Measurements from ENCODE around the gene C4A.
"Not testable (repeated sequence)": the region's sequence is repeated elsewhere in the genome, so short reads cannot be mapped to it uniquely, and the experiment has no call there.

The C4A gene

GRCh38 chr6:31981744-31982143, at the start of gene C4A:
TSS of gene C4A (plus strand) at chr6:31982057. CDS start at chr6:31982108, 51 bp downstream.
- DNase-seq = not testable (repeated sequence)

GRCh38 chr6:31932137-31932536, 49.7 kb upstream of the C4A start:
- DNase-seq = not testable (repeated sequence)

DNA sequence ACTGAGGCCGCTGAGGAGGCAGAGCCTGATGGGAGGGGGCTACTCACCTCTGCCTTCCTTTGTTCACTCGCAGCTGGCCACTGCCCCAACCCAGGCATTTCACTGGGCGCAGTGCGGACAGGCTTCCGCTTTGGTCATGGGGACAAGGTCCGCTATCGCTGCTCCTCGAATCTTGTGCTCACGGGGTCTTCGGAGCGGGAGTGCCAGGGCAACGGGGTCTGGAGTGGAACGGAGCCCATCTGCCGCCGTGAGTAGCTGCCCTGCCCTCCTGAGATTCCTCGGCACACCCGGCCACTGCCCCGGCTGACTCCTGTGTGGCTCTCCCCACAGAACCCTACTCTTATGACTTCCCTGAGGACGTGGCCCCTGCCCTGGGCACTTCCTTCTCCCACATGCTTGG, 48.3 kb upstream of the C4A start:
- DNase-seq = no peak

DNA sequence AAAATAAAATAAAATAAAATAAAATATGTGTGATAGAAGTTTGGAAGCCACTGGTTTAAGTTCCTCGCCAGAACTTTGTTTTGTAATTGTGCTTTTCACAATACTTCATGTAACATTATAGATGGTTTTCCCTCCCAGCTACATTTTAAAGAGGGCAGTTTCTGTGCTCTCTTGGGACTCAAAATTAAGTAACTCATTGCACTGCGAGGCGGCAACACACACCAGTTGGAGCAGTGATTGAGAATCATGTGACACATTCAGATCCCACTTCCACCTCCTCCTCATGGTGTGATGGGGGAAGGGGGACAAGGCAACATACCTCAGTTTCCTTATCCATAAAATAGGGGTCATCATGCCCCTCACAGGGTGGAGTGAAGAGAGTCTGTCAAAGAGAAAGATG, 46.8 kb upstream of the C4A start:
- DNase-seq = no peak

DNA sequence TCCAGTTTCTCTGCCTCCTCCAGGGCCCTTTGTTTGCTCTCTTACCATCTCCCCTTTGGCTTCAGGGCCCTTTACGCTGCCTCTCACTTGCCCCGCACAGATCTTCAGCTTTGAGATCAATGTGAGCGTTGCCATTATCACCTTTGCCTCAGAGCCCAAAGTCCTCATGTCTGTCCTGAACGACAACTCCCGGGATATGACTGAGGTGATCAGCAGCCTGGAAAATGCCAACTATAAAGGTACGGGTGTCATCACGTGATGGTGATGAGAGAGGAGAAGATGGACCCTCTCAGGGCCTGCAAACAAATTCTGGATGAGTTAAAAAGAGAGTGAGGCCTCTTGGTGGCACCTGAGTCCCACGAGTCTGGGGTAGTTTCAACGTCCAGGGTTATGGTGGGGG, 46.0 kb upstream of the C4A start:
- no peak for DNase-seq

GRCh38 chr6:31940256-31940664, 41.6 kb upstream of the C4A start:
- no peak for DNase-seq

- DNase-seq = no peak
These were observed 38.1 kb upstream of the C4A start for GRCh38 chr6:31943742-31944141.

GRCh38 chr6:31945154-31945506, 36.7 kb upstream of the C4A start:
- DNase-seq = no peak

DNA sequence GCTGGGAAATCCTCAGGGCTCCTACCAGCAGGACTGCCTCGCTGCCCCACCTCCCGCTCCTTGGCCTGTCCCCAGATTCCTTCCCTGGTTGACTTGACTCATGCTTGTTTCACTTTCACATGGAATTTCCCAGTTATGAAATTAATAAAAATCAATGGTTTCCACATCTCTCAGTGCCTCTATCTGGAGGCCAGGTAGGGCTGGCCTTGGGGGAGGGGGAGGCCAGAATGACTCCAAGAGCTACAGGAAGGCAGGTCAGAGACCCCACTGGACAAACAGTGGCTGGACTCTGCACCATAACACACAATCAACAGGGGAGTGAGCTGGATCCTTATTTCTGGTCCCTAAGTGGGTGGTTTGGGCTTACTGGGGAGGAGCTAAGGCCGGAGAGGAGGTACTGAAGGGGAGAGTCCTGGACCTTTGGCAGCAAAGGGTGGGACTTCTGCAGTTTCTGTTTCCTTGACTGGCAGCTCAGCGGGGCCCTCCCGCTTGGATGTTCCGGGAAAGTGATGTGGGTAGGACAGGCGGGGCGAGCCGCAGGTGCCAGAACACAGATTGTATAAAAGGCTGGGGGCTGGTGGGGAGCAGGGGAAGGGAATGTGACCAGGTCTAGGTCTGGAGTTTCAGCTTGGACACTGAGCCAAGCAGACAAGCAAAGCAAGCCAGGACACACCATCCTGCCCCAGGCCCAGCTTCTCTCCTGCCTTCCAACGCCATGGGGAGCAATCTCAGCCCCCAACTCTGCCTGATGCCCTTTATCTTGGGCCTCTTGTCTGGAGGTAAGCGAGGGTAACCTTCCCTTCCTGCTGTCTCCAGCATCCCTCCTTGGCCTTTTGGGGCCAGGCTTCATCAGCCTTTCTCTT, 36.1 kb upstream of the C4A start, which contains the start of gene CFB:
CFB (plus strand) TSS at position 589 of the 863 bp plus-strand sequence; CDS start at position 716, 127 bp downstream.
- peak in 1 of 2 donors; percentile 15 for DNase-seq

- DNase-seq = no peak
These were observed 35.4 kb upstream of the C4A start for GRCh38 chr6:31946370-31946885.

DNA sequence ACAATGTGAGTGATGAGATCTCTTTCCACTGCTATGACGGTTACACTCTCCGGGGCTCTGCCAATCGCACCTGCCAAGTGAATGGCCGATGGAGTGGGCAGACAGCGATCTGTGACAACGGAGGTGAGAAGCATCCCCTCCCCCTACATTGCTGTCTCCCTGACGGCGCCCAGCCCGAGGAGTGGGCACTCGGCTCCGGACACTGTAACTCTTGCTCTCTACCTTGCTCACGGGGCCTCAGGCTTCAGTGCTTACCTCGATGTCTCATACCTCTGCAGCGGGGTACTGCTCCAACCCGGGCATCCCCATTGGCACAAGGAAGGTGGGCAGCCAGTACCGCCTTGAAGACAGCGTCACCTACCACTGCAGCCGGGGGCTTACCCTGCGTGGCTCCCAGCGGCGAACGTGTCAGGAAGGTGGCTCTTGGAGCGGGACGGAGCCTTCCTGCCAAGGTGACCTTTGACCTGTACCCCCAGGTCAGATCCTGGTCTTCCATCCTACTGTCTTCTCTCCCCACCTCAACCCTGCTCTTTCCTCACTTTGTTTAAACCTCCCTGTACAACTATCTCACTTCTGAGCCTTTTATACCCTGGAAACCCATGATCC, 34.7 kb upstream of the C4A start:
- no peak for DNase-seq

DNA sequence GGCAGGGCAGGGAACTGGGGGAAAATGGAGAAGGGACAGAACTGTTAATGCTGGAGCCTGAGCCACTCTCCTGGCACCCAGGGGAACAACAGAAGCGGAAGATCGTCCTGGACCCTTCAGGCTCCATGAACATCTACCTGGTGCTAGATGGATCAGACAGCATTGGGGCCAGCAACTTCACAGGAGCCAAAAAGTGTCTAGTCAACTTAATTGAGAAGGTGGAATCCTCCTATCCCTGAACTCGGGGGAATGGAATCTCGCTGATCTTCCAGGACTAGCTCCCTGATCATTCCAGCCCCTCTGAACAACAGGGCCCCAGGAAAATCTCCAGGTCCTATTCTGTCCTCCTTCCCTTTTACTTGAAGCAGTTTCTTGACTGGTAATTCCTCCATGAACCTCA, 34.0 kb upstream of the C4A start:
- DNase-seq = no peak

DNA sequence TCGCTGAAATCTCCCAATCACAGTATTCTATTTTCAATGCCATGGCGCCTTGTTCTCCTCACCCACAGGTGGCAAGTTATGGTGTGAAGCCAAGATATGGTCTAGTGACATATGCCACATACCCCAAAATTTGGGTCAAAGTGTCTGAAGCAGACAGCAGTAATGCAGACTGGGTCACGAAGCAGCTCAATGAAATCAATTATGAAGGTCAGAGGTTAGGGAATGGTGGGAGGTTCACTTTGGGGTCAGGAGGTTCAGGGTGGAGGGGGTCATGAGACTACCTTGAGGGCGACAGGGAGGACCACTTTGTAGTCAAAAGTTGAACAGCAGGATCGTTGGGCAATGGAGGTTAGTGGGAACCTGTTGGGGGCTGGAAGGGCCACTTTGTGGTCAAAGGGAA, 33.6 kb upstream of the C4A start:
- no peak for DNase-seq

GRCh38 chr6:31948753-31949413, 33.0 kb upstream of the C4A start:
- no peak for DNase-seq

- no peak for DNase-seq
These were observed 31.8 kb upstream of the C4A start for GRCh38 chr6:31949926-31950548.

GRCh38 chr6:31952140-31952805, 29.6 kb upstream of the C4A start:
- peak; percentile 38 to 45 for DNase-seq

- no peak for DNase-seq
These were observed 29.0 kb upstream of the C4A start for GRCh38 chr6:31952890-31953289.

- DNase-seq = no peak
These were observed 27.3 kb upstream of the C4A start for GRCh38 chr6:31954511-31954910.

GRCh38 chr6:31956796-31957195, 25.1 kb upstream of the C4A start:
- DNase-seq = no peak

GRCh38 chr6:31958412-31958740, 23.5 kb upstream of the C4A start:
- DNase-seq = no peak

GRCh38 chr6:31958741-31959739, 22.8 kb upstream of the C4A start, which contains the start of the genes NELFE and SKIC2:
TSS of gene NELFE (minus strand) at chr6:31958971. CDS start at chr6:31958446, 525 bp downstream.
TSS of gene SKIC2 (plus strand) at chr6:31959175. CDS start at chr6:31959193, 18 bp downstream.
- DNase-seq = peak; percentile 99

All from CD4-positive, alpha-beta T cell treated with Interferon alpha-2 for 1 hour (primary cell).